GM18858 (cell line): Measurements from ENCODE around the gene CPED1.
"Not testable (repeated sequence)": the region's sequence is repeated elsewhere in the genome, so short reads cannot be mapped to it uniquely, and the experiment has no call there.

Experiments used
- ATAC-seq: cut with Tn5 transposase; IDR thresholded peaks from one replicate; pipeline ENCODE4 v1.9.1; 2021; ENCODE audit not compliant: unreplicated experiment

CPED1 gene

DNA sequence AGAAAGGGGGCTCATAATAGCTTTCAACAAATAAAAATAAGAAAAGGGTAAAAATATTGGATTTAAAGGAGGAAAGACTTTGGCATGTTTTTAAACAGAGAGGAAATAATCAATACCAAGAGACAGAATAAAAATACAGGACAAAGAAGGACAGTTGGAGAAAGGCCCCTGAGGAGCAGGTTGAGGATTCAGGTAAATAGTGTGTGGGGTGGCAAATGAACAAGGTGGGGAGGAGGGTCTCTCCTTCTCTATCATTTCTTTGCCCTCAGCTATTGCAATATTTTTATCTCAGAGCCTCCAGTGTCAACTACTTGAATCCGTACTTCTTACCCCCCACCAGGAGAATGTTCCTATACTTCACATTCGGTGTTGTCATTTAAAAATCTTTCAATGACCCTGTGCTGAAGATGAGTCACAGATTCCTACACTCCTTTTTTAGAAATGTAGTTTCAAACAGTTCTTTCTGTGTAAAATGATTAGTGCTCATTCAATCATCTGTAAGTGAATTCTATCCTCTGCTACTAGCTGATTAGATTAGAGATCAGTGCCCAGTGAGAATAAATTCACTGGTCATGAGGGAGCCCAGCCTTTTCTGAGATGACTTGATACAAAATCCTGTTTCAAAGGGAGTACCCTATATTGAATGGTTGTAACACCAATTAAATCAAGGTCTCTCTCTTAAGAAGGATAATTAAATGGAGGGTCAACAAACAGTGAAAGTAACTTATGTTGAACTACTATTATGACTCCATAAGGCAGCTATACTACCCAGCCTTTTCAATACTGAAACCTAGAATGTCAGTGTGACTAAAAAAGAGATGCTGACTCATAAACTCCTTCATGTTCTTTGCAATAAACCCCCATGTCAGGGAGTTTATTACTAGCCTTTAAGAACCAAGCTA lies 289.9 kb downstream of the CPED1 start:
- ATAC-seq = peak; percentile 99

DNA sequence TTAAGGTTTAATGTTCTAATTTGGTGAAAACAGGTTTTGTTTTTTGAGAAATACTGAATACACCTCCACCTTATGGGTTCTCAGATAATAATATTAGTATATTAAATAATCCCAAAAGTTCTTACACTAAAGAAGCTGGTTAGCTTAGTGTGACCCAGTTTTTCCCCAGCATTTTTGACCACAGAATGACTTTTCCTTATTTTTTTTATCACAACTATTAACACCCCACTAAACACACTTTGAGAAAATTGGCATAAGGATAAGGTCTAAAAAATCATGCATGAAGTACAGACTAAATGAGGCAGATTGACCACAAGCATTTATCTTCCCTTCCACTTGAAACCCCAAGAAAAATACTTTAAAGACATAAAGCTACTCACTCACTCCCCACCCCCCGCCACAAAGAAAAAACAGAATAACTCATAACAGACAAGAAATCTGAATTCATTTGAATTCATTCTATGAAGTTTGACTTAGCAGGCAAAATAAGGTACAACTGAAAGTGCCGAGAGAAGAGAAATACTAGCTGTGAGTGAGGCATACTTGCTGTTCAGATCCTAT lies 290.6 kb downstream of the CPED1 start:
- ATAC-seq = no peak

GRCh38 chr7:121279822-121280221 lies 291.3 kb downstream of the CPED1 start:
- ATAC-seq = no peak

GRCh38 chr7:121280656-121281055 lies 292.1 kb downstream of the CPED1 start:
- ATAC-seq = no peak

DNA sequence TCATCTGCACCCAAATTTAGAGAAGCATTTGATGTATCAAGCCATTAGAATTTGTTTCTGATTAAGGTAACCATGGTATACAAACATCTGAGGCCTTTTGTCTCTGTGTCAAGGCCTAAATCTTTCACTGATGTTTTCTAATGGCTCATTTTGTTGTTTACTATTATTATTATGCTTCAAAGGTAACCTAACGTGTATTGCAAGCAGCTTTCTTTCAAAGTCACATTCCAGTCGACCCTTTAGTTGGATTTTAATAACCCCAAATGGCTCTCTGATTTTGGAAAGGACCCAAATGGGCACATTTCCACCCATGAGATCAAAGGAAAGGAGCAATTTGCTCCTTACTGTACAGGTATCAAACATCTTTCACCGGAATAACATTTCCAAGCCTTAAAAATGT lies 293.6 kb downstream of the CPED1 start:
- no peak for ATAC-seq

GRCh38 chr7:121285066-121285667 lies 296.7 kb downstream of the CPED1 start:
- no peak for ATAC-seq

GRCh38 chr7:121286186-121286585 lies 297.7 kb downstream of the CPED1 start:
- ATAC-seq = no peak

- ATAC-seq = no peak
Measured at GRCh38 chr7:121286742-121287734, 298.5 kb downstream of the CPED1 start.

GRCh38 chr7:121288894-121289293 lies 300.4 kb downstream of the CPED1 start:
- ATAC-seq = no peak

DNA sequence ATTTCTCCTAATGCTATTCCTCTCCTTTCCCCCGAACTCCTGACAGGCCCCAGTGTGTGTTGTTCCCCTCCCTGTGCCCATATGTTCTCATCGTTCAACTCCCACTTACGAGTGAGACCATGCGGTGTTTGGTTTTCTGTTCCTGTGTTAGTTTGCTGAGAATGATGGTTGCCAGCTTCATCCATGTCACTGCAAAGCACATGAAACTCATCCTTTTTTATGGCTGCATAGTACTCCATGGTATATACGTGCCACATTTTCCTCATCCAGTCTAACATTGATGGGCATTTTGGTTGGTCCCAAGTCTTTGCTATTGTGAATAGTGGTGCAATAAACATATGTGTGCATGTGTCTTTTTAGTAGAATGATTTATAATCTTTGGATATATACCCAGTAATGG lies 301.4 kb downstream of the CPED1 start:
- ATAC-seq = not testable (repeated sequence)

DNA sequence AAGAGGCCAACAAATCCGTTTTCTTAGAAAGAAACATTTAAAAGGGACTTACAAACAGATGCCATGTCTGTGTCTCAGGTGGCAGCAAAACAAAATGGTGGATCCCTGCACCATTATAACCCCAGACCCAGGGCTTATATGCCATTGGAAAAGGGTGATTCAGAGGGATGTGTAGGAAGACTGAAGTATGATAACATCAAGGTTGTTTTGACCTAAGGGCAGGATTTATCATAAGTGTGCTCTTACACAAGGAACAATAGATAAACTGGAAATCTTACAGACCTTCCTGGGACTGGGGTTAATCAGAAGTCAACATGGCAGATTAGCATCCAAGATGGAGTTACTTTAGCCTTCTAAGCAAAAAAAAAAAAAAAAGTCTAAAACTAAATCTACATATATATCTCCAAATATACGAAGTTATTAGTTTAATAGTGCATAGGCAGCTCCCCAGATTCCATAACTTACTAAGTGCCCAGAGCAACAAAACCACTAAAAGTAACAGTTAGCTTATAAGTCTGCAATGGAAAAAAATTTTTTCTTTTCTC lies 306.0 kb downstream of the CPED1 start:
- no peak for ATAC-seq

- ATAC-seq = no peak
Measured at GRCh38 chr7:121297843-121298242, 309.3 kb downstream of the CPED1 start.

DNA sequence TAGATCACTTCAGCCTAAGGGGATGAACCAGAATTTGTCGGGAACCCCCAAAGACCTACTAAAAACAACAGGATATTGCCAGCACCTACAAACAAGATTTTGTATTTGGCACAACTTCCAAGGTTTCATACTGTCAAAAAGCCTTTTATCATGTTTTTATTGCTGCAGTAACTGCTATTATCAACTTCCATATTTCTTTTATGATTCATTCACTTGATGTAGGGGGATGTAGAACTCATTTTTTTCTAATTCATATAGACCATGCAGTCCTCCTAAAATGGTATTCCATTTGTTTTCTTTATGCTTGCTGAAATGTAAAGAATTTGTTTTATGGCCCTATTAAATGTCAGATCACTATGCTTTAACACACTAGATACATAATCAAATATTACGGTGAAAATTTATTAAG lies 310.3 kb downstream of the CPED1 start:
- ATAC-seq = no peak

GRCh38 chr7:121300685-121301420 lies 312.3 kb downstream of the CPED1 start:
- no peak for ATAC-seq

DNA sequence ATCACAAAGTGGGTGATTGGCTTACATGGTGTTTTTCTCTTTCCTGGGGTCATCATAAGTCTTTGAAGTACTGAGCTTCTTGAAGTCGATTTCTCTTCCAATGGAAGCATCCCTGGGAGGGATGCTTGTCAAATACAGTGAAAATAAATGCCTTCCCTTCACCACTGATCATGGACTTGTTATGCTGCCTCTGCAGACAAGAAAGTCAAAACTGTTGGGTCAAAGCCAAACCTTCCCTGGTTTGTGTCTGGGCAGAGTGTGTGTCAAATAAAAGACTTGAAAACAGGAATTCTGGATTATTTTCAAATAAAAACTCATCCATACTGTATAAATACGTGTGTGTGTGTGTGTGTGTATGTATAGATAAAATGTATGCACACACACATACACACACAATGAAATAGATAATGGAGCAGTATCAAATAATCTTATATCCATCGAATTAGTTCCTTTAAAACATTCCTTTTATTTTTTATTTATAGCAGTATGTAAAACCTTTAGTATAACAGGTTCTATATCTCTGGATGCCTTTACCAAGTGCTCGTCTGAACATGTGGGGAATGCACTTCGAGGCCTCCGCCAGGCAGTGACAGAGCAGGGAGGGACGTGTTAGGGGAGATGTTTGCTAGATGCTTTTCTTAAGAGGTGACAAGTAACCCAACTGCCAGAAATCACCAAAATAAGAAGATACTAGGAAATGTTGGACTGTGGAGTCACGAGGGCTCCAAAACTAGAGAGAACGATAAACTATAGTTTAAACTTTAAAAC lies 313.1 kb downstream of the CPED1 start:
- no peak for ATAC-seq

GRCh38 chr7:121302214-121302745 lies 313.8 kb downstream of the CPED1 start:
- peak; percentile 92 for ATAC-seq

DNA sequence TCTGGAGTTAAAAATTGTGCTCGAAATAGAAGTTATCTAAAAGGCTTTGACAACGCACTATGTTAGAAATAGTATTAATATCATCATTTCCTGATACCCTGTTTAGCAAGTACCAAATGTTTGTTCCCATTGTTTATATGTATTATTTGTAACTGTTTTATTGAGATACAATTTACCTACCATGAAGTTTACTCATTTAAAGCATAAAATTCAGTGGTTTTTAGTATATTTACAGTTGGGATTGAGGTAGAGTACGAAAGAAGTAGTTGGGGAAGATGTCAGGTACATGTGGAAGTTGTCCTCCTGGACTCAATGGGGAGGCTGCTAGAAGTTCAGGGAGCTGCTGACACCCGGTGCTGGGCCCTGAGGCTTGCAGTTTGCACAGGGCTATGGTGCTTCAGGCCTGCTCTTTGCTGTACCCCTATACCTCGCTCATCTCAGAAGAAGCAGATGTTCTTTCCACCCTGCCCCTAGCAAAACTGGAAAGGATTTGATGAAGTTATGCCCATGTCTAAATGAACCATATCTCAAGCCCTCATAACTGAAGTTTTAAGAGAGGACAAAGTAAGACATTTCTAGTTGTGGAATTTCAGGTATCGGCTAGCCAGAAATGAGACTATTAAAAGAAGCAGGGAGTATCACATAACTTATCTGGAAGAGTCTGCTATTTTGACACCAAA lies 315.1 kb downstream of the CPED1 start:
- no peak for ATAC-seq

DNA sequence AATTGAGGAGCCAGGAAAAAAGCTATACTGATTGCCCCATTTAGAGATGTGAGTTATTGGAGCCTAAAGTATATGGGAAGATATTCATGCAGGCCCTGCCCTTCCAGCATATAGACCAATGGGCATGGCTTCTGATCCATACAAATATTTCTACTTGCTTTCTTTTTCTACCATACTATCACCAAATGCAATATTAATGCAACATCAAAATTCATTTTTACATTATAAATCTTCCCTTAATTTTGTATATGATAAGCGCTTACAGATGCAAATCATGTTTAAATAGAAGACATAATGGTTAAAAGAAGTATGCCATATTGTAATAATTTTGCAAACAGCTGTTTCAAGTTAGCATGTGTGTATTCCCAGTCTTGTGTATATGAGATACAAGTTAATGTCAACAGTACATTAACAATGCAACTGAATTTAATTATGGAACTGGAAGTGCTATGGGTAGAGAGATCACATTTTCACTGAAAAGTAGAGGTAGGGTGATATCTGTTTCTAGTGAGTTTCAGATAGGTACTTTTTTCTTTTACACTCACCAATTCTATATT lies 315.7 kb downstream of the CPED1 start:
- ATAC-seq = no peak
